ENCODE results near the gene IQCE. TPM values are rescaled to one million over a fixed set of nuclear protein-coding genes. Genes with fewer than 3 reads are reported as not detected.

Gene IQCE
- total and polyA plus RNA-seq, 2 experiments from 2014 or later = 11.8 to 13.3 TPM

DNA sequence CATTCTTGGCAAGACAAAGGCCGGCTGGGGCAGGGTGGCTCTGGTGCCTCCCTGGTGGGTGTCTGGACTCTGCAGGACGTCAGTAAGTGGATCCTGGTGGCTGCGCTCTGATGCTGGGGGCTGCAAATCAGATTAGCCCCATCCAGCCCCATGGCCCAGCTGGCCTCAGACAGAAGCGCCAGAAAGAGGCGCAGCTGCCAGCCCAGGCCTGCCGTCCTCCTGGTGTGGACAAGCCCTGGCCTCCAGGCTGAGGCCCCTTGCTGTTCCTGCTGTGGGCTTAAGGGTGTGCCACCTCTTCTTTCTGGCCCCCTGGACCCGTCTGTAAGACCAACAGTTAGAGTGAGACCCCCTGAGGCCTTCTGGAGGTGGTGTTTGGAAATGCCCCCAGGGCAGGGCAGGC is 45.1 kb upstream of the IQCE start:
- H3K4me1 ChIP-seq (ENCODE audit: insufficient read depth) = peaks cover 29% of the 10 kb centered on the region
- TF ChIP-seq EZH2phosphoT487 (IDR thresholded peaks at IDR 0.05; ENCODE audit: low read depth, severe bottlenecking, unreplicated experiment) (no peak), CTCF (IDR thresholded peaks at IDR 0.05; ENCODE audit: poor library complexity) (no peak), EZH2 (IDR thresholded peaks at IDR 0.05; ENCODE audit: borderline replicate concordance) (no peak)
- no peaks in the 10 kb centered on the region for H3K9me3 ChIP-seq (ENCODE audit: low read depth)
- H3K27me3 ChIP-seq = peaks cover 8% of the 10 kb centered on the region
- no peak overlapping the region for H2AFZ ChIP-seq
- no peaks in the 10 kb centered on the region for H3K79me2 ChIP-seq
- no peaks in the 10 kb centered on the region for H3K36me3 ChIP-seq (replicated peaks; ENCODE audit: insufficient read depth, low read depth)
- H3K9me2 ChIP-seq (replicated peaks; ENCODE audit: insufficient read depth) = no peaks in the 10 kb centered on the region
- no peaks in the 10 kb centered on the region for H4K20me1 ChIP-seq (ENCODE audit: insufficient read depth, poor library complexity, severe bottlenecking)
- no peak overlapping the region for H3K4me2 ChIP-seq
- 99% methylated on average over 7 of the region's 7 CpGs for WGBS (ENCODE audit: low lambda C conversion rate, missing lambda C conversion rate)
- no peak overlapping the region for H3K4me3 ChIP-seq
- H3K27ac ChIP-seq = no peak overlapping the region
- DNase-seq (ENCODE audit: low spot score) = no peak

DNA sequence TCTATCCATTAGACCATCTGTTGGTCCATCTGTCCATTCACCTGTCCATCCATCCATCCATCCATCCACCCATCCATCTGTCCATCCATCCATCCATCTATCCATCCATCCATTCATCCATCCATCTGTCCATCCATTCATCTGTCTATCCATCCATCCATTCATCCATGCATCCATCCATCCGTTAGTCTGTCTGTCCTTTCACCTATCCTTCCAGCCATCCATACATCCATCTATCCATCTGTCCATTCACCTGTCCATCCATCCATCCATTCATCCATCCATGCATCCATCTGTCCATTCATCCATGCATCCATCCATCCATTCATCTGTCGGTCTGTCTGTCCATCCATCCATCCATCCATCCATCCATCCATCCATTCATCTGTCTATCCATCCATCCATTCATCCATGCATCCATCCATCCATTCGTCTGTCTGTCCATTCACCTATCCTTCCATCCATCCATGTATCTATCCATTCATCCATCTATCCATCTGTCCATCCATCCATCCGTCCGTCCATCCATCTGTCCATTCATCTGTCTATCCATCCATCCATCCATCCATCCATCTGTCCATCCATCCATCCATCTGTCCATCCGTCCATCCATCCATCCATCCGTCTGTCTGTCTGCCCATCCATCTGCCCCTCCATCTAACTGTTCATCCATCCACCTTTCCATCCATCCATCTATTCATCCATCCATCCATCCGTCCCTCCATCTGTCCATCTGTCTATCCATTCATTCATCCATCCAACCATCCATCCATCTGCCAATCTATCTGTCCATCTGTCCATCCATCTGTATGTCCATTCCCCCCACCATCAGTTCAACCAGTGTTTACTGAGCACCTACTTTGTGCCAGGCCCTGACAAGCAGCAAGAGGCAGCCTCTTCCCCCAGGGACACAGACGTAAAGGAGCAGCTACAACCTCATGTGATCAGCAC is 44.0 kb upstream of the IQCE start:
- Histone ChIP-seq H2AFZ (no peak overlapping the region), H3K36me3 (replicated peaks; ENCODE audit: insufficient read depth, low read depth) (no peaks in the 10 kb centered on the region), H3K4me1 (ENCODE audit: insufficient read depth) (peaks cover 35% of the 10 kb centered on the region), H3K79me2 (no peaks in the 10 kb centered on the region), H3K4me2 (no peak overlapping the region), H3K9me3 (ENCODE audit: low read depth) (no peaks in the 10 kb centered on the region), H3K27ac (no peak overlapping the region), H3K9me2 (replicated peaks; ENCODE audit: insufficient read depth) (no peaks in the 10 kb centered on the region), H4K20me1 (ENCODE audit: insufficient read depth, poor library complexity, severe bottlenecking) (no peaks in the 10 kb centered on the region), H3K27me3 (peaks cover 12% of the 10 kb centered on the region), H3K4me3 (no peak overlapping the region)
- no peak for TF ChIP-seq CTCF (IDR thresholded peaks at IDR 0.05; ENCODE audit: poor library complexity)
- WGBS (ENCODE audit: low lambda C conversion rate, missing lambda C conversion rate) = 97% methylated on average over 8 of the region's 9 CpGs
- DNase-seq (ENCODE audit: low spot score) = no peak

GRCh38 chr7:2515424-2516193 is 43.2 kb upstream of the IQCE start:
- Histone ChIP-seq H3K79me2 (no peaks in the 10 kb centered on the region), H3K27me3 (peaks cover 14% of the 10 kb centered on the region), H3K9me2 (replicated peaks; ENCODE audit: insufficient read depth) (no peaks in the 10 kb centered on the region), H3K27ac (no peak overlapping the region), H3K4me1 (ENCODE audit: insufficient read depth) (peaks cover 40% of the 10 kb centered on the region), H2AFZ (no peak overlapping the region), H4K20me1 (ENCODE audit: insufficient read depth, poor library complexity, severe bottlenecking) (peaks cover 3% of the 10 kb centered on the region), H3K4me2 (no peak overlapping the region), H3K4me3 (no peak overlapping the region), H3K9me3 (ENCODE audit: low read depth) (no peaks in the 10 kb centered on the region), H3K36me3 (replicated peaks; ENCODE audit: insufficient read depth, low read depth) (no peaks in the 10 kb centered on the region)
- TF ChIP-seq EZH2 (IDR thresholded peaks at IDR 0.05; ENCODE audit: borderline replicate concordance) (no peak), CTCF (IDR thresholded peaks at IDR 0.05; ENCODE audit: poor library complexity) (no peak), EZH2phosphoT487 (IDR thresholded peaks at IDR 0.05; ENCODE audit: low read depth, severe bottlenecking, unreplicated experiment) (no peak)
- 87% methylated on average over 14 of the region's 15 CpGs for WGBS (ENCODE audit: low lambda C conversion rate, missing lambda C conversion rate)
- DNase-seq (ENCODE audit: low spot score) = no peak
